SH-SY5Y (cell line): ENCODE data around the gene FAM200A.

Experiments
- GATA2 ChIP-seq: IDR thresholded peaks from 2 replicates; pipeline ENCODE4 v1.6.1; 2011; ENCODE audit warnings: mild to moderate bottlenecking, low read depth, low read length
- GATA3 ChIP-seq: IDR thresholded peaks from 2 replicates; pipeline ENCODE4 v1.6.1; 2011; ENCODE audit warnings: low read depth, mild to moderate bottlenecking, low read length, moderate library complexity

Gene FAM200A

DNA sequence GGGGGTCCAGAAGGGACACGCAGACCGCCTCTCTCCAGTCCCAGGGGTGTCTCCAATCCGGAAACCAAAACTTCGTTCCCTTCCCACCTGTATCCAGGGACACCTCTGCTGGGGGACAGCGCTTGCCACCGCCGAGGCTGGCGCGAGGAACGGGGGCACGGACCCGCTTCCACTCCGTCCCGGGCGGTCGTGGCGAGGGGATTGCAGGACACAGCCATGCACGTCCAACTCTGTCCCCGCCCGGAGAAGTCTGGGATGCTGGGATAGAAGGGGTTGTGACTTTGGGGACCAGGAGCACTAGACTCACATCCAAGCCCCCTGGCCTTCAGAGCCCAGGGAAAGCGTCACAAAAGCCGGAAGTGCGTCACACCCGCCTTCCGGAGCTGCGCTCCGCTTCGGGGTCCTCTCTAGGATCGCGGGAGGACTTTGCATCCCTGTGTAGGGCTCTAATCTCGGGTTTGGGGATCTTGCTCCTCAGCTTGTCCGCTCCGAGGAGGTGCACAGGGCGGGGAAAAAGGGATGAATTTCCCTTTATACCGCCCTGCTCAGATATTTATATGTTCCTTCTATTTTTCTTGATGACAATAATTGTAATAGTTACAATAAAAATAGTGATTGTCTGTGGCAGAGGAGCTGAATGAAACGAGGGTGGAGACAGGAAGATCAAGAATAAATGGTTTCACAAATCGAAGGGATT, at the start of gene FAM200A:
Gene FAM200A, minus strand, starts transcription at position 348 of the 697 bp plus-strand sequence. CDS start 3,707 bp downstream, outside the sequence.
- TF ChIP-seq GATA2 = peak; percentile 48; the same call in 1 of the 2 replicates
- TF ChIP-seq GATA3 = no peak

DNA sequence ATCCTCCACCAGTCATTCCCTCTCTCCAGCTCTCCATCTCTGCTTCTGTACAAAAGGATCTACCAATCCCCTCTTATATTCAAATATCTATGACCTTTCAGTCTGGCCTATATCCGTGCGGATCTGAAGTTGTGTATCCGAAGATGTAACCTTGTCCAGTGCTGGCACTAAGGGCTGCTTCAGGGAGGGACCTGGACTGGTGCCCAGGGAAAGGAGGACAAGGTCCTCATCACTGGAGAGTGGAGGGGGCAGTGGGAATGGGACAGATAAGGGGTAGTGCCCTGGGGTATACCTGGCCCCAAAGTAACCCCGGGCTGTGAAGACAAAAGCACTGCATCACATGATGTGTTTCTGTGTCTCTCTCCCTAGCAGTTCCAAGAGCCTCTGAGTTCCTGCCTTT, 47.9 kb upstream of the FAM200A start:
- no peak for TF ChIP-seq GATA2
- TF ChIP-seq GATA3 = no peak

DNA sequence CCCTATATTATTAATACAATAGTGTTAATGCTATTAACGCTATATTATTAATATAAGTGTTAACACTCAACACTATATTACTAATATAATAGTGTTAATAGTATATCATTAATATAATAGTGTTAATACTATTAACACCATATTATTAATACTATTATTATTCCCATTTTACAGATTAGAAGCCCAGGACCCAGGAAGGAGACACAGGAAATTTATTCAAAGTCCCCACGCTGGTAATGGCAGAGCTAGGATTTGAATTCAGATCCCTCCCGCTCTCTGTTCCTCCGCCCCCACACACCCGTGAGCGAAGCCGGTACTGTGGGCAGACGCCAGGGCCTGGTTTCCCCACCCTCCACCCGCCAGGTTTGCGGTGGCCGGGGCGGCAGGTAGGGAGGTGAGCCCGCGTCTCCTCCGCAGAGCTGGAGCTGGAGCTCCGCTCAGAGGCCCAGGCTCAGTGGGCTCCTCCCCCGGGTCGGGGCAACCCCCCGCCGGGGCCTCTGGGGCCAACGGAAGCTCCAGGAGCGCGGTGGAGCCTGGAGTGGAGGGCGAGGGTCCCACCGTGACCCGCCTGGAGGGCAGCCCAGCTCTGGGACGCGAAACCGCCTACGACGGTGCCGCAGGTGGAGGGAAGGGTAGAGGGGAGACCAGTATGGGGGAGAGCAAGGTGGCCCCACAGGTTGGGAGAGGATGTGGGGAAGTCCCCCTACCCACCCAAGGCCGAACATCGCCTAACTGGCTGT, 46.0 kb upstream of the FAM200A start, which contains the start of gene TMEM225B:
Gene TMEM225B, plus strand, starts transcription at position 506 of the 740 bp plus-strand sequence. CDS start 6,122 bp downstream, outside the sequence.
- TF ChIP-seq GATA2 (no peak), GATA3 (no peak)

DNA sequence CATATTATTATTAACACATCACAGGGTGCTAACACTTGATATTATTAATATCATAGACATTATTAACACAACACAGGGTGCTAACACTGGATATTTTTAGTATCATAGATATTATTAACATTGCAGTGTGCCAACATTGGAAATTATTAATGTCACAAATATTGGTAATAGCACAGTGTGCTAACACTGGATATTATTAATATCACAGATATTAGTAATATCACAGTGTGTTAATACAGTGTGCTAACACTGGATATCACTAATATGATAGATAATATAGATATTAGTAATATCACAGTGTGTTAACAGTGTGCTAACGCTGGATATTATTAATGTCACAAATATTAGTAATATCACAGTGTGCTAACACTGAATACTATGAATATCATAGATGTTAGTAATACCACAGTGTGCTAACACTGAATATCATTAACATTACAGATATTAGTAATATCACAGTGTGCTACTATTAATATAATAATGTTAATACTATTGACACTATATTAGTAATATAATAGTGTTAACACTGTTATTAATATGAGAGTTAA, 44.6 kb upstream of the FAM200A start:
- TF ChIP-seq GATA3 = no peak
- no peak for TF ChIP-seq GATA2

DNA sequence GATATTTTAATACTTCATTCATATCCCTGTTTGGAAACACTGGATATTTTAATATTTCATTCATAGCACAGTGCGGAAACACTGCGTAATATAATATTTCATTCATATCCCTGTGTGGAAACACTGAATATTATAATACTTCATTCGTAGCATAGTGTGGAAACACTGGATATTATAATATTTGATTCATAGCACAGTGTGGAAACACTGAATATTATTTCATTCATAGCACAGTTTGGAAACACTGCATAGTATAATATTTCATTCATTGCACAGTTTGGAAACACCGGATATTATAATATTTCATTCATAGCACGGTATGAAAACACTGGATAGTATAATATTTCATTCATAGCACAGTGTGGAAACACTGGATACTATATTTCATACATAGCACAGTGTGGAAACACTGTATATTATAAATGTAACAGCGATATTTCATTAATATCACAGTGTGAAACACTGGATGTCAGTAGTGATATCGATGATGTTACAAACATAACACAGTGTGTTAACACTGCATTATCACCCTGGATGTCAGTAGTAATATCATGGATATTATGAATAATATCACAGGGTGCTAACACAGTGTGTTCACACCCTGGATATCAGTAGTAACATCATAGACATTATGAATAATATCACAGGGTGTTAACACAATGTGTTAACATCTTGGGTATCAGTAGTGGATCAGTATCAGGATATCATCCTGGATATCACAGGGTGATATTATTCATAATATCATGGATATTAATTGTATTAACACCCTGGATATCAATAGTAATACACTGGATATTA, 43.2 kb upstream of the FAM200A start:
- no peak for TF ChIP-seq GATA2
- TF ChIP-seq GATA3 = no peak

DNA sequence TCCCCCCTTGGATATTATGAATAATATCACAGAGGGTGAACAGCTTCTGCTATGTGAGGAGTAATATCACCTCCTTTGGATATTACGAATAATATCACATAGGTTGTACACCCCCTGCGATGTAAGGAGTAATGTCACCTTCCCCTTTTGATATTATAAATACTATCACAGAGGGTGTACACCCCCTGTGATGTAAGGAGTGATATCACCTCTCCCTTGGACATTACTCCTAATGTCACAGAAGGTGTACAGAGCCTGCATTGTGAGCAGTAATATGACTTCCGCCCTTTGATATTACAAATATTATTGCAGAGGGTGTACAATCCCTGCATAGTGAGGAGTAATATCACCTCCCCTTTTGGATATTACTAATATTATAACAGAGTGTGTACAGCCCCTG, 37.0 kb upstream of the FAM200A start:
- no peak for TF ChIP-seq GATA3
- TF ChIP-seq GATA2 = no peak

DNA sequence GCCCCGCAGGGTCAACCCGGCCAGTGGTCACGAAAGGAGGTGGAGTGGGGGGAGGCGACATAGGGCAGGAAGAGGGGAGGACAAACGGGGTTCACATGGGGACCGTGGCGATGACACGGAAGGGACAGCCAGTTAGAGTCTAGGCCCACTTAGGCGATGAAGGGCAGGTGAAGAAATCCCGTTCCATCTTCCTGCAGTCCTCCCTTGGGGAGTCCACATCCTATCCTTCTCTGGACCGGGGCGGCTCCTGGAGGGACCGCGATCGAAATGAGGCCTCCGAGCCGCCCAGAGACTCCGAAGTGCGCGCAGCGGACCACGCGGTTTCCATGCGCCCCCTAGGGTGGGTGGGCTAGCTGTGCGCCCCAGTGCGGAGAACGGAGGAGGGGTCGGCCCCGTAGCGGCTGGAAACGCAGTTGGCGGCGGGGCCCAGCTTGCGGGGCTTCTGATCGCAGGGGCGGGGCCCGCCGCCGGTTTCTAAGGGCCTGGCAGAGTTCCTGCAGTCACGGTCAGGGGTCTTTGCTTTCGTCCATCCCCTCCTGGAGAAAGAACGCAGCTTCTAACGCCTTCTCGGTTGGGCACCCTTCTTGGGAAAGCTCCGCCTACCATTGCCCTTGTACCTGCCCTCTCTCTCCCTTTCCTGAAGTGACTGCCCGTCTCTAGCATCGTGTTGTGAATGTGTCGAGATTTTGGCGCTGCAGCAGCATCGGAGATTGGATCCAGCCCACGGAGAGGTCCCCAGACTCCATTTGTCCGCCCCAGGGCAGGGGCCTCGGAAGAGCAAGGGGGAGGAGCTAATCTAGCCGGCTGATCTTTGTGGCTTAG, 28.3 kb upstream of the FAM200A start:
- TF ChIP-seq GATA3 (no peak), GATA2 (0 out of 2 replicates have a peak, but pooled peaks have one; percentile 94)

DNA sequence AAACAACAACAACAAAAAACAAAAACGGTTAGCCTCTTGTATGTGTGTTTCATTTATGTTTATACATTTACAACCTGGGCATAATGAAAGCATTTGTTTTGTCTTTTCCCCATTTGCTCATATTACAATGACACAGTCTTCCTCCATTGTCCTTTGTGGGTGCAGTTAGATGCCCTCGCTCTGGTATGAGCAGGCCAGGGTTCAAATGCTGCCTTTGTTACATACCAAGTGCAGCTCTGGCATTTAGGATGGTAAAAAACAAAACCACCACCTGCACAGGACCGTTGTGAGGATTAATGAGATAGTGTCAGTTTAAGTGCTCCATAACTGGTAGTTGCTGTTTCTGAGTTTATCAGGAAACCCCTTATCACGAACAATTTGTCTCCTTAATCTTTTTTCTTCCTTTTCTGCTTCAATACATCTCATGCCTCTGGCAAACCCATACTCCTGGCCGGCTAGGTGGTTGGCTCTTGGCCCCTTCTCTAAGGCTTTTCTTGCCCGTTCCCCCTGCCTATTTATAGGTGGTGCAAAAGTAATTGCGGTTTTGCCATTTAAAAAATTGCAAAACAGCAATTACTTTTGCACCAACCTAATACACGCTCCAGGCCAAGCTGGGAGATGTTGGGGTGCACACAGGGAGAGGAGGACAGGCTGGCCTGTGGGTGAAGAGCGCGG, 27.5 kb upstream of the FAM200A start:
- TF ChIP-seq GATA3 (no peak), GATA2 (no peak)

DNA sequence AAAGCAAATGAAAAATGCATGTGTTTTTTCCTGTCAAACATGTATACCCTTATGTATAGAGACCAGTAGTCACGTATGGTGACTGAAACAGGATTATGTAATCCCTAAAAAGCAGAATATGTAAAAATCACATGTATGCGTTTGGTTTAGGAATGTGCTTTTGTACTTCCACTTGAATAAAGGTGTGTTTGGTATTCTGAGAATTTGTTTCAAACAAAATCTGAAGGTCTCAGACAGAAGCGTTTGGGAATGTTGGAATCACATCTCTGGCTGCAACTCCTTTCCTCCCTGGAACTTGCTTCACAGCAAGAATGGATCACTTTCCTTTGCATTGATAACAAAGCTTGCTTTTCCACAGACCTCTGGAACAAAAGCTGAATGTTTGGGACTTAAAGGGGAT, 24.3 kb upstream of the FAM200A start:
- no peak for TF ChIP-seq GATA3
- no peak for TF ChIP-seq GATA2

DNA sequence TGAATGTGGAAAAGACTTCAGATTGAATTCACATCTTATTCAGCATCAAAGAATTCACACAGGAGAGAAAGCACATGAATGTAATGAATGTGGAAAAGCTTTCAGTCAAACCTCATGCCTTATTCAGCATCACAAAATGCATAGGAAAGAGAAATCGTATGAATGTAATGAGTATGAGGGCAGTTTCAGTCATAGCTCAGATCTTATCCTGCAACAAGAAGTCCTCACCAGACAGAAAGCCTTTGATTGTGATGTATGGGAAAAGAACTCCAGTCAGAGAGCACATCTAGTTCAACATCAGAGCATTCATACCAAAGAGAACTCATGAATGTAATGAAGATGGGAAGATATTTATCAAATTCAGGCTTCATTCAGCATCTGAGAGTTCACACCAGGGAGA, 21.3 kb upstream of the FAM200A start:
- TF ChIP-seq GATA2 (no peak), GATA3 (no peak)

DNA sequence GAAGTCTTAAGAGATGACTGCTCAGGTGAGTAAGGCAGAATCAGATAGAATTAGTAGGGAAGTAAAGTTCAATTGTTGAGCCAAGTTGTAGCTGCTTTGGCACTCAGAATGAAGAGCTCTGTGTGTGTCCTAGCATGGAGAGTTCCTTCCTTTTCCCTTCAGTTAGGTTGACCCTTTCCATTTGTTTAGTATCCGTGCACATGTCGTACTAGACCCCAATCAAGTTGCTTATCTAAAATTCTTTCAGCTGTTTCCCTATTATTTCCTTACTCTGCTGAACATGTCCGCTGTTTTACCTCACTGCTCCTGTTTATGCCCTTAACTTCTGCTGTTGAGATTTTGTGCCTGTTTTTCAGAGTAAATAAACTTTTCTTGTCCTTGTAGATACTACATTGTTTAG, 19.9 kb upstream of the FAM200A start:
- TF ChIP-seq GATA3 = no peak
- no peak for TF ChIP-seq GATA2

DNA sequence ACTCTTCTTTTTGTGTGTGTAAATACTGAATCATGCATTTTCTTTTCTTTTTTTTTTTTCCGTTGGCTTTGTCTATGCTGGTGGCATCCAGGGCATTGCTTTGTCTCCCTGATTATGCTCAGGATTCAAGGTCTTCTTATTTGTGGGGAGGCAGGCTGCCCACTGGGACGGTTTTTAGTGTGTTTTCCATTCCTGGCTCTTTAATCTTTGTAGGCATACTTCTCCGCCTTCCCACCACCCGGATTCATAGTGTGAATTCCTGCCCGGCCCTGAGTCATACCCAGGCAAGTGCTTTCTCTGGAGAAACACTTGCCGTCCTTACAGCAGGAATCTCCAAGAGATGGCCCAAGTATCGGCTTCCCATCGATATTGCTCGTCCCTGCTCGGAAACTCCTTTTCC, 11.7 kb upstream of the FAM200A start:
- TF ChIP-seq GATA3 (no peak), GATA2 (no peak)

DNA sequence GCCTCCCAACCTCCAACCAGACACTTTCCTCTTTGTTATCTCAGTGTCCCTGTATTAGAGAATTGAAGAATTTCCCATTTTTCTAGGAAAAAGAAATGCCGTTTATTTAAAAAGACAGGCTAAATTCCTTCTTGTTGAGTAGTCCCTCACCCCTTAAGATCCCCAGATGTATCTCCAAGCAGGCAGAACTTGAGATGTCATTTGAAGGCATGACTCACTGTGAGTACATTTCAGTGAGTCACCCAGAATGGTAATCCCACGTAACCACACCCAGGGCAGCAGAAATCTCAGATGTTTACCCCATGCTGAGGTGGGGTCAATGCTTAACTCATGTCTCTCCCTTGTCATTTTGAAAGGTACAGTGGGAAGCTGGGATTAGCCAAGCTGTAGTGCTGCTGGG, 10.9 kb upstream of the FAM200A start:
- no peak for TF ChIP-seq GATA2
- TF ChIP-seq GATA3 = no peak
